LNCAP (cell line): Measurements from ENCODE around the gene PREB.

ENCODE experiments used
- CTCF ChIP-seq: fragments of 450-650 bp; IDR thresholded peaks from 2 replicates; pipeline ENCODE4 v1.5.1; 2017; ENCODE audit warnings: mild to moderate bottlenecking

The PREB gene

DNA sequence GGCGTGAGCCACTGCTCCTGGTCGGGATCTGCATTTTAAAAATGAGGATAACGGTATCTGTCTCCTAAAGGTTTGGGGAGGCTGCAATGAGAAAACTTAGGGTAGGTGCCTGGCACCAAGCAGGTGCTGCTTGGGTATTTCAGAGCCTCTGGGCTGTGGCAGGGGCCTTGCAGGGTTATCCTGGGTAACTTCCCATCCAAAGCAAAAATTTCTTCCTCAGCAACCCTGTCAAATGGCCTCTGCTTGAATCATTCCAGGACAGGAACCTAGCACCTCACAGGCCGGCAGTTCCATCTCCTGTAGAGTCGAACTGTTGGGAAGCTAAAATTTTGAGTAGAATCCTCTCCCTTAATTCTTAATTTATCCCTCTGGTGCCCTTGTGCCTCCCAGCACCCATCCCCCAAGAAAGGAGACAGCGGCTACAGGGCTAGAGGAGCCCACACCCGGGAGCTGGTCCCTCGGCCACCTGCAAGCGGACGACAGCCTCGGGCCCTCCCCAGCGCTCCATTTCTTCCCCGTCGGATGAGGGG lies 16.4 kb downstream of the PREB start:
- no peak for TF ChIP-seq CTCF

GRCh38 chr2:27115519-27115918 lies 18.9 kb downstream of the PREB start:
- no peak for TF ChIP-seq CTCF

- no peak for TF ChIP-seq CTCF
Measured at GRCh38 chr2:27109083-27109482, 25.4 kb downstream of the PREB start.

- TF ChIP-seq CTCF = no peak
Measured at GRCh38 chr2:27108221-27108620, 26.2 kb downstream of the PREB start.

GRCh38 chr2:27105981-27106380 lies 28.5 kb downstream of the PREB start:
- TF ChIP-seq CTCF = no peak

- no peak for TF ChIP-seq CTCF
Measured at GRCh38 chr2:27102329-27102728, 32.1 kb downstream of the PREB start.

- no peak for TF ChIP-seq CTCF
Measured at GRCh38 chr2:27100036-27100435, 34.4 kb downstream of the PREB start.

DNA sequence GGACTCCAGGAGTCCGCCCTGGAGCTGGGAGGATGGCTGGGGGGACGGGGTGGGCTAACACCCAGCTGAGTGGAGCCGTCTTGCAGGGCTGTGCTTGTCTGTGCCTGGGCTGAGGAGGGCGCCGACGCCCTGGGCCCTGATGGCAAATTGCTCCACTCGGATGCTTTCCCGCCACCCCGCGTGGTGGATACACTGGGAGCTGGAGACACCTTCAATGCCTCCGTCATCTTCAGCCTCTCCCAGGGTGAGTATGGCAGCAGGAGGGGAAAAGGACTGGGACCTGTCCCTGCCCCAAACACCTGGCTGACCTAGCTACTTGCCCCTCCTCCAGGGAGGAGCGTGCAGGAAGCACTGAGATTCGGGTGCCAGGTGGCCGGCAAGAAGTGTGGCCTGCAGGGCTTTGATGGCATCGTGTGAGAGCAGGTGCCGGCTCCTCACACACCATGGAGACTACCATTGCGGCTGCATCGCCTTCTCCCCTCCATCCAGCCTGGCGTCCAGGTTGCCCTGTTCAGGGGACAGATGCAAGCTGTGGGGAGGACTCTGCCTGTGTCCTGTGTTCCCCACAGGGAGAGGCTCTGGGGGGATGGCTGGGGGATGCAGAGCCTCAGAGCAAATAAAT lies 35.0 kb downstream of the PREB start:
- TF ChIP-seq CTCF = no peak
